Astrocyte (in vitro differentiated cells and primary cell): ENCODE measurements around the gene RANBP3. TPM values are rescaled to one million over a fixed set of nuclear protein-coding genes. Genes with fewer than 3 reads are reported as not detected.

Experiments
- DNase-seq: peaks from one replicate; pipeline ENCODE4 v3.0.0-alpha.2; 2010; ENCODE audit warnings: low read depth
- FAIRE-seq: peaks from 2 replicates; lab custom pipeline; 2011; peaks lifted over from hg19 to GRCh38; lab: Jason Lieb, UNC
- H2AFZ ChIP-seq: 2 replicates; pipeline ENCODE4 v1.6.0; 2012; ENCODE audit warnings: low read depth, low read length, inconsistent platforms
- H3K27ac ChIP-seq: 2 replicates; pipeline ENCODE4 v1.5.1; 2011; ENCODE audit warnings: low read depth, low read length, inconsistent platforms
- H3K27me3 ChIP-seq: 2 replicates; pipeline ENCODE4 v1.6.0; 2011; ENCODE audit warnings: low read length, inconsistent platforms; ENCODE audit not compliant: insufficient read depth
- H3K36me3 ChIP-seq: 2 replicates; pipeline ENCODE4 v1.5.1; 2011; ENCODE audit warnings: low read length, inconsistent platforms; ENCODE audit not compliant: insufficient read depth
- H3K4me1 ChIP-seq: 2 replicates; pipeline ENCODE4 v1.5.1; 2011; ENCODE audit warnings: low read length, inconsistent platforms; ENCODE audit not compliant: insufficient read depth
- H3K4me2 ChIP-seq: 2 replicates; pipeline ENCODE4 v1.6.0; 2012; ENCODE audit warnings: low read length, inconsistent platforms
- H3K4me3 ChIP-seq: 2 replicates; pipeline ENCODE4 v1.5.1; 2011; ENCODE audit warnings: low read depth, mild to moderate bottlenecking, low read length, inconsistent platforms; ENCODE audit not compliant: insufficient read depth
- H3K79me2 ChIP-seq: 2 replicates; pipeline ENCODE4 v1.6.0; 2012; ENCODE audit warnings: mild to moderate bottlenecking, low read length, inconsistent platforms; ENCODE audit not compliant: insufficient read depth
- H3K9ac ChIP-seq: 2 replicates; pipeline ENCODE4 v1.6.0; 2012; ENCODE audit warnings: mild to moderate bottlenecking, low read length, inconsistent platforms
- H3K9me3 ChIP-seq: 2 replicates; pipeline ENCODE4 v1.5.1; 2012; ENCODE audit warnings: low read depth, mild to moderate bottlenecking, low read length, inconsistent platforms; ENCODE audit not compliant: insufficient read depth
- H4K20me1 ChIP-seq: 2 replicates; pipeline ENCODE4 v1.6.0; 2012; ENCODE audit warnings: low read length, inconsistent platforms; ENCODE audit not compliant: insufficient read depth
- H3K27ac Mint-ChIP-seq: one replicate; pipeline ENCODE4 v1.8.0; 2021; ENCODE audit warnings: mild to moderate bottlenecking, mixed read lengths; ENCODE audit not compliant: unreplicated experiment
- H3K27me3 Mint-ChIP-seq: one replicate; pipeline ENCODE4 v1.8.0; 2021; ENCODE audit warnings: low read depth, mixed read lengths; ENCODE audit not compliant: unreplicated experiment
- H3K36me3 Mint-ChIP-seq: one replicate; pipeline ENCODE4 v1.8.0; 2021; ENCODE audit warnings: low read depth, mixed read lengths; ENCODE audit not compliant: unreplicated experiment
- H3K4me1 Mint-ChIP-seq: one replicate; pipeline ENCODE4 v1.8.0; 2021; ENCODE audit warnings: low read depth, mixed read lengths; ENCODE audit not compliant: unreplicated experiment
- H3K4me3 Mint-ChIP-seq: one replicate; pipeline ENCODE4 v1.8.0; 2021; ENCODE audit warnings: mild to moderate bottlenecking, moderate library complexity, mixed read lengths; ENCODE audit not compliant: unreplicated experiment
- H3K9me3 Mint-ChIP-seq: one replicate; pipeline ENCODE4 v1.8.0; 2021; ENCODE audit warnings: mild to moderate bottlenecking, mixed read lengths; ENCODE audit not compliant: unreplicated experiment
- EZH2 ChIP-seq: IDR thresholded peaks from 2 replicates; pipeline ENCODE4 v1.6.1; 2012; ENCODE audit warnings: mild to moderate bottlenecking, low read length, inconsistent platforms; ENCODE audit not compliant: insufficient read depth
- total RNA-seq: library from RNA; stranded (reverse); gene quantifications from 2 replicates; pipeline ENCODE4 v1.2.1, GENCODE V29; 2021
- TF ChIP-seq, protein P1 (sequence below): IDR thresholded peaks from 2 replicates; pipeline ENCODE4 v1.5.1; 2011; ENCODE audit warnings: low read depth, mild to moderate bottlenecking, inconsistent platforms, low read length, moderate library complexity; ENCODE audit not compliant: insufficient read depth

The RANBP3 gene
- total RNA-seq, 1 donor from 2014 or later: 70.5 TPM

DNA sequence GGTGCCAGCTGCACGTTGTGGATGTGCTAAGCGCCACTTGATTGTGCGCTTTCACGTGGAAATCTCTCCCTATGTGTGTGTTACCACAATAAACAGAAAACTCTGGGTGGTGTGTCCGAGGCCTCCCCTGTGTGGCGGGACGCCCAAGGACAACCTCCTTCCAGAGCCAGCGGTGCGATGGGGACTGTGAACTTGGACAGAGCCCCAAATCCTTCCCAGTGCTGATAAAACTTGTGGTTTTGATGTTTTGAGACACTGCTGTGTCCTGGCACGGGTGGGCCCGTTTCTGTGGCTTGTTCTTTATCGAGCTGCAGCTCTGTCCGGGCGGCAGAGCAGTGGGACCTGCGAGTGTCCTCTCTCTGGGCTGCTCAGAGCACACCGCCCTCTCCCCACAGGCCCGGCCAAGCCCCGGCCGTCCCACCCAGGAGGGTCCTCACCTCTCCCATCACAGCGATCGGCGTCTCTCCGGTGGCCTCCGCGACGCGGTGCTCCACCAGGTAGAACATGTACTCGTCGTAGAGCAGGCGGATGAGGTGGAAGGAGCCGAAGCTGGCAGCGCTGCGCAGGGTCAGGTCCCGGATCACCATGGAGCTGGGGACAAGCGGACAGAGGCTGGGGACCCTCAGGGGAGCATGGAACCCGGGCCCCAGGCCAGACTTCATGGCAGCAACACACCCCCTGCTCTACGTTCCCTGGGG, 18.8 kb upstream of the RANBP3 start:
- no peak overlapping the region for H3K4me3 ChIP-seq
- H3K27me3 ChIP-seq: no peaks in the 10 kb centered on the region
- Mint-ChIP-seq H3K27me3 (peaks cover 14% of the 10 kb centered on the region), H3K9me3 (peaks cover 7% of the 10 kb centered on the region), H3K36me3 (peaks cover 4% of the 10 kb centered on the region), H3K4me1 (no peaks in the 10 kb centered on the region), H3K4me3 (no peak overlapping the region), H3K27ac (no peak overlapping the region)
- no peaks in the 10 kb centered on the region for H3K79me2 ChIP-seq
- no peaks in the 10 kb centered on the region for H3K36me3 ChIP-seq
- TF ChIP-seq EZH2: no peak
- TF ChIP-seq, protein P1, sequence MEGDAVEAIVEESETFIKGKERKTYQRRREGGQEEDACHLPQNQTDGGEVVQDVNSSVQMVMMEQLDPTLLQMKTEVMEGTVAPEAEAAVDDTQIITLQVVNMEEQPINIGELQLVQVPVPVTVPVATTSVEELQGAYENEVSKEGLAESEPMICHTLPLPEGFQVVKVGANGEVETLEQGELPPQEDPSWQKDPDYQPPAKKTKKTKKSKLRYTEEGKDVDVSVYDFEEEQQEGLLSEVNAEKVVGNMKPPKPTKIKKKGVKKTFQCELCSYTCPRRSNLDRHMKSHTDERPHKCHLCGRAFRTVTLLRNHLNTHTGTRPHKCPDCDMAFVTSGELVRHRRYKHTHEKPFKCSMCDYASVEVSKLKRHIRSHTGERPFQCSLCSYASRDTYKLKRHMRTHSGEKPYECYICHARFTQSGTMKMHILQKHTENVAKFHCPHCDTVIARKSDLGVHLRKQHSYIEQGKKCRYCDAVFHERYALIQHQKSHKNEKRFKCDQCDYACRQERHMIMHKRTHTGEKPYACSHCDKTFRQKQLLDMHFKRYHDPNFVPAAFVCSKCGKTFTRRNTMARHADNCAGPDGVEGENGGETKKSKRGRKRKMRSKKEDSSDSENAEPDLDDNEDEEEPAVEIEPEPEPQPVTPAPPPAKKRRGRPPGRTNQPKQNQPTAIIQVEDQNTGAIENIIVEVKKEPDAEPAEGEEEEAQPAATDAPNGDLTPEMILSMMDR: no peak
- no peak overlapping the region for H2AFZ ChIP-seq
- FAIRE-seq (no peak), DNase-seq (no peak)
- H3K27ac ChIP-seq: no peak overlapping the region
- no peak overlapping the region for H3K9ac ChIP-seq
- H3K4me1 ChIP-seq: no peaks in the 10 kb centered on the region
- H4K20me1 ChIP-seq: no peaks in the 10 kb centered on the region
- H3K9me3 ChIP-seq: no peaks in the 10 kb centered on the region
- no peak overlapping the region for H3K4me2 ChIP-seq

GRCh38 chr19:5996102-5996501, 18.2 kb upstream of the RANBP3 start:
- FAIRE-seq (no peak), DNase-seq (no peak)
- H3K4me1 ChIP-seq: no peaks in the 10 kb centered on the region
- no peaks in the 10 kb centered on the region for H3K27me3 ChIP-seq
- H3K4me2 ChIP-seq: no peak overlapping the region
- H4K20me1 ChIP-seq: no peaks in the 10 kb centered on the region
- no peak overlapping the region for H3K4me3 ChIP-seq
- Mint-ChIP-seq H3K9me3 (peaks cover 7% of the 10 kb centered on the region), H3K4me1 (no peaks in the 10 kb centered on the region), H3K4me3 (no peak overlapping the region), H3K27ac (no peak overlapping the region), H3K27me3 (peaks cover 14% of the 10 kb centered on the region), H3K36me3 (peaks cover 4% of the 10 kb centered on the region)
- H3K9me3 ChIP-seq: no peaks in the 10 kb centered on the region
- no peaks in the 10 kb centered on the region for H3K36me3 ChIP-seq
- no peak overlapping the region for H2AFZ ChIP-seq
- TF ChIP-seq EZH2: no peak
- TF ChIP-seq, protein P1: no peak
- H3K79me2 ChIP-seq: no peaks in the 10 kb centered on the region
- no peak overlapping the region for H3K27ac ChIP-seq
- H3K9ac ChIP-seq: no peak overlapping the region

DNA sequence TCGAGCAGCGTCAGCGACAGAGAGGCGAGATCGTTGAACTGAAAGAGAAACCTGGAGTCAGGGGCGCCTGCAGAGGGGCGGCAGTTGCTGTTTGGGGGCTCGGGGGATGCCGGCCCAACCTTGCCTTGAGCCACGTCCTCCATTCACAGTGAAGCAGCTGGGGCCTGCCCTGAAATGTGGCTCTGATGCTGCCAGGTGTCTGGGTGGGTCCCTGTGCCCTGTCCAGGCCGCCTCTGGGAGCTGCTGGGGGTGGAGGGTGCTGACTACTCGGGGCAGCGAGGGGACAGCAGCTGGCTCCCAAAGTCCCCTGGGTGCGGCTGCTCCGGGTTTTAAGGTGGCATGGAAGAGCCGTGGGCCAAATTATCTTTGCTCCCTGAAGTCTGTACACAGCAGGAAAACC, 17.7 kb upstream of the RANBP3 start:
- Mint-ChIP-seq H3K36me3 (peaks cover 4% of the 10 kb centered on the region), H3K4me3 (no peak overlapping the region)
- H3K27ac ChIP-seq: no peak overlapping the region

More for the DNA sequence above, 17.7 kb upstream of the RANBP3 start:
- Histone ChIP-seq H3K9ac (no peak overlapping the region), H3K27me3 (no peaks in the 10 kb centered on the region), H3K4me3 (no peak overlapping the region), H3K9me3 (no peaks in the 10 kb centered on the region), H3K4me1 (no peaks in the 10 kb centered on the region), H2AFZ (no peak overlapping the region), H3K79me2 (no peaks in the 10 kb centered on the region), H3K36me3 (no peaks in the 10 kb centered on the region), H3K4me2 (no peak overlapping the region), H4K20me1 (no peaks in the 10 kb centered on the region)
- FAIRE-seq (no peak), DNase-seq (no peak)
- H3K4me1 Mint-ChIP-seq: no peaks in the 10 kb centered on the region
- H3K27ac Mint-ChIP-seq: no peak overlapping the region
- TF ChIP-seq EZH2: no peak
- TF ChIP-seq, protein P1: no peak
- peaks cover 14% of the 10 kb centered on the region for H3K27me3 Mint-ChIP-seq
- H3K9me3 Mint-ChIP-seq: peaks cover 5% of the 10 kb centered on the region
